GM18868 (cell line): Measurements from ENCODE around the gene SLC35G4.
"Not testable (repeated sequence)": the region's sequence is repeated elsewhere in the genome, so short reads cannot be mapped to it uniquely, and the experiment has no call there.

Experiments
- ATAC-seq: cut with Tn5 transposase; IDR thresholded peaks from one replicate; pipeline ENCODE4 v1.9.1; 2021; ENCODE audit warnings: mild to moderate bottlenecking, moderate library complexity; ENCODE audit not compliant: unreplicated experiment

SLC35G4 gene

GRCh38 chr18:11609488-11609887 lies at the start of gene SLC35G4:
Gene SLC35G4, plus strand, starts transcription at chr18:11609596. Its CDS starts 0 bp downstream, at chr18:11609596.
- ATAC-seq, result not testable (repeated sequence)

- ATAC-seq, result no peak
Measured at GRCh38 chr18:11561293-11561692, 48.1 kb upstream of the SLC35G4 start.

- ATAC-seq, result no peak
Measured at GRCh38 chr18:11565716-11566115, 43.7 kb upstream of the SLC35G4 start.

- no peak for ATAC-seq
Measured at GRCh38 chr18:11566236-11566965, 43.0 kb upstream of the SLC35G4 start.

GRCh38 chr18:11567396-11567795 lies 42.0 kb upstream of the SLC35G4 start:
- no peak for ATAC-seq

- no peak for ATAC-seq
Measured at GRCh38 chr18:11570073-11570588, 39.3 kb upstream of the SLC35G4 start.

- no peak for ATAC-seq
Measured at GRCh38 chr18:11570769-11571412, 38.5 kb upstream of the SLC35G4 start.

GRCh38 chr18:11572201-11572600 lies 37.2 kb upstream of the SLC35G4 start:
- no peak for ATAC-seq

- no peak for ATAC-seq
Measured at GRCh38 chr18:11574545-11574944, 34.9 kb upstream of the SLC35G4 start.

GRCh38 chr18:11577271-11578112 lies 31.9 kb upstream of the SLC35G4 start:
- no peak for ATAC-seq

- ATAC-seq, result no peak
Measured at GRCh38 chr18:11578799-11579198, 30.6 kb upstream of the SLC35G4 start.

GRCh38 chr18:11579916-11580315 lies 29.5 kb upstream of the SLC35G4 start:
- ATAC-seq, result no peak

- no peak for ATAC-seq
Measured at GRCh38 chr18:11581286-11581685, 28.1 kb upstream of the SLC35G4 start.

GRCh38 chr18:11585596-11585995 lies 23.8 kb upstream of the SLC35G4 start:
- no peak for ATAC-seq

GRCh38 chr18:11586896-11587295 lies 22.5 kb upstream of the SLC35G4 start:
- no peak for ATAC-seq

- no peak for ATAC-seq
Measured at GRCh38 chr18:11587432-11587831, 22.0 kb upstream of the SLC35G4 start.

- ATAC-seq, result no peak
Measured at GRCh38 chr18:11587846-11588245, 21.6 kb upstream of the SLC35G4 start.

- no peak for ATAC-seq
Measured at GRCh38 chr18:11591957-11592356, 17.4 kb upstream of the SLC35G4 start.

GRCh38 chr18:11600321-11600720 lies 9.1 kb upstream of the SLC35G4 start:
- no peak for ATAC-seq

- ATAC-seq, result no peak
Measured at GRCh38 chr18:11607906-11608305, 1.5 kb upstream of the SLC35G4 start.

GRCh38 chr18:11608618-11609017 lies 778 bp upstream of the SLC35G4 start:
- not testable (repeated sequence) for ATAC-seq
